NCI-H2107 treated with DMSO at 0.1 percent for 48 hours (cell line): ENCODE data around the gene NUP214.
"Not testable (repeated sequence)": the region's sequence is repeated elsewhere in the genome, so short reads cannot be mapped to it uniquely, and the experiment has no call there.

Source experiments
- DNase-seq: peaks from one replicate; lab custom pipeline; 2025; ENCODE audit not compliant: unreplicated experiment; lab: John Stamatoyannopoulos, UW

Gene NUP214

GRCh38 chr9:131115360-131115742, 10.0 kb upstream of the NUP214 start:
- DNase-seq: not testable (repeated sequence)

GRCh38 chr9:131116281-131117120, 8.9 kb upstream of the NUP214 start:
- DNase-seq: no peak

GRCh38 chr9:131117121-131117761, 8.1 kb upstream of the NUP214 start:
- no peak for DNase-seq

- no peak for DNase-seq
Observed at GRCh38 chr9:131117762-131118145, 7.6 kb upstream of the NUP214 start.

- DNase-seq: no peak
Observed at GRCh38 chr9:131119600-131119999, 5.8 kb upstream of the NUP214 start.

- DNase-seq: no peak
Observed at GRCh38 chr9:131120620-131121228, 4.7 kb upstream of the NUP214 start.

GRCh38 chr9:131121346-131121745, 4.0 kb upstream of the NUP214 start:
- DNase-seq: no peak

GRCh38 chr9:131122158-131122557, 3.2 kb upstream of the NUP214 start:
- no peak for DNase-seq

- no peak for DNase-seq
Observed at GRCh38 chr9:131125038-131125287, 423 bp upstream of the NUP214 start.

GRCh38 chr9:131126059-131126426, 657 bp downstream of the NUP214 start:
- DNase-seq: no peak

GRCh38 chr9:131129183-131129582, 3.8 kb downstream of the NUP214 start:
- DNase-seq: no peak

- peak; percentile 15 for DNase-seq
Observed at GRCh38 chr9:131138676-131139075, 13.3 kb downstream of the NUP214 start.

GRCh38 chr9:131140112-131140511, 14.7 kb downstream of the NUP214 start:
- no peak for DNase-seq

- DNase-seq: no peak
Observed at GRCh38 chr9:131140550-131140949, 15.2 kb downstream of the NUP214 start.

GRCh38 chr9:131142160-131142559, 16.8 kb downstream of the NUP214 start:
- DNase-seq: no peak

GRCh38 chr9:131144201-131144600, 18.8 kb downstream of the NUP214 start:
- no peak for DNase-seq

GRCh38 chr9:131145245-131145644, 19.9 kb downstream of the NUP214 start:
- DNase-seq: no peak

GRCh38 chr9:131146186-131146585, 20.8 kb downstream of the NUP214 start:
- no peak for DNase-seq

- no peak for DNase-seq
Observed at GRCh38 chr9:131148276-131148675, 22.9 kb downstream of the NUP214 start.

GRCh38 chr9:131148966-131149687, 23.7 kb downstream of the NUP214 start:
- no peak for DNase-seq

- no peak for DNase-seq
Observed at GRCh38 chr9:131149688-131150053, 24.3 kb downstream of the NUP214 start.

- no peak for DNase-seq
Observed at GRCh38 chr9:131153595-131153994, 28.2 kb downstream of the NUP214 start.
